T-cell (primary cell): ENCODE results near the gene DLG5. TPM values are rescaled to one million over a fixed set of nuclear protein-coding genes. Genes with fewer than 3 reads are reported as not detected.

ENCODE experiments used
- ATAC-seq, 4 experiments: fragments of 200-7000 bp in 3 of 4; fragments of 150-1000 bp in 1 of 4; cut with Tn5 transposase; replicated peaks in 1 of 4; 1 replicate in 3 of 4; 2 replicates in 1 of 4; pipeline ENCODE4 v1.10.0; 2021; ENCODE audit warnings: moderate library complexity in 3 of 4, mild to moderate bottlenecking in 2 of 4, moderate number of reproducible peaks in 1 of 4
- CTCF ChIA-PET, 2 donors: fragments of 300-600 bp; sonication (Branson Sonifier 250); formaldehyde crosslinking; loops; one replicate each; lab custom pipeline; 2022; ENCODE audit warnings: antibody characterized with exemption in 2 of 2; lab: Charles Lee
- POLR2A ChIA-PET, 2 donors: fragments of 300-600 bp; sonication (Branson Sonifier 250); formaldehyde crosslinking; loops; one replicate each; lab custom pipeline; 2022; ENCODE audit warnings: antibody characterized with exemption in 2 of 2; lab: Charles Lee
- DNase-seq, 35 experiments: peaks; one replicate each; pipeline versions ENCODE4 v3.0.0 to v3.0.0-alpha.2; 2013 to 2023
- H3K27ac ChIP-seq: one replicate; pipeline ENCODE4 v1.5.1; 2013; ENCODE audit warnings: low read length
- H3K27me3 ChIP-seq, 2 experiments: replicated peaks in 1 of 2; 1 replicate in 1 of 2; 2 replicates in 1 of 2; pipeline versions ENCODE4 v1.6.1 to v1.7.0; 2013; ENCODE audit warnings: low read length in 1 of 2, mixed read lengths in 1 of 2; ENCODE audit not compliant: control insufficient read depth in 2 of 2, insufficient read depth in 2 of 2; ENCODE audit errors: extremely low read depth in 1 of 2
- H3K36me3 ChIP-seq, 2 donors: 1 replicate in 1 of 2; 2 replicates in 1 of 2; pipeline versions ENCODE4 v1.6.1 to v1.7.0; 2013; ENCODE audit warnings: low read length in 1 of 2; ENCODE audit not compliant: control insufficient read depth in 2 of 2, insufficient read depth in 1 of 2; ENCODE audit errors: extremely low read depth in 1 of 2
- H3K4me1 ChIP-seq, 2 experiments: 1 replicate in 1 of 2; 2 replicates in 1 of 2; pipeline versions ENCODE4 v1.6.1 to v1.7.0; 2013; ENCODE audit warnings: low read length in 2 of 2, mixed read lengths in 1 of 2; ENCODE audit not compliant: insufficient read depth in 2 of 2, control insufficient read depth in 1 of 2; ENCODE audit errors: extremely low read depth in 1 of 2
- H3K4me3 ChIP-seq, 2 donors: 1 replicate in 1 of 2; 2 replicates in 1 of 2; pipeline versions ENCODE4 v1.5.1 to v1.7.0; 2013; ENCODE audit warnings: mild to moderate bottlenecking in 2 of 2, low read length in 1 of 2, moderate library complexity in 1 of 2; ENCODE audit not compliant: control insufficient read depth in 1 of 2; ENCODE audit errors: extremely low read depth in 1 of 2
- H3K9me3 ChIP-seq: 2 replicates; pipeline ENCODE4 v1.7.0; 2013
- H3K27ac Mint-ChIP-seq, 2 donors: one replicate each; pipeline ENCODE4 v1.8.0; 2020 to 2021; ENCODE audit warnings: mild to moderate bottlenecking in 2 of 2, mixed read lengths in 2 of 2
- H3K27me3 Mint-ChIP-seq, 2 donors: one replicate each; pipeline ENCODE4 v1.8.0; 2021 to 2022; ENCODE audit warnings: mixed read lengths in 2 of 2
- H3K36me3 Mint-ChIP-seq: one replicate; pipeline ENCODE4 v1.8.0; 2021; ENCODE audit warnings: mixed read lengths
- H3K4me1 Mint-ChIP-seq, 3 donors: one replicate each; pipeline ENCODE4 v1.8.0; 2020 to 2022; ENCODE audit warnings: mixed read lengths in 3 of 3, mild to moderate bottlenecking in 1 of 3
- H3K4me3 Mint-ChIP-seq, 3 donors: one replicate each; pipeline ENCODE4 v1.8.0; 2020 to 2022; ENCODE audit warnings: mild to moderate bottlenecking in 3 of 3, mixed read lengths in 3 of 3, moderate library complexity in 3 of 3
- H3K9me3 Mint-ChIP-seq, 3 donors: one replicate each; pipeline ENCODE4 v1.8.0; 2020 to 2022; ENCODE audit warnings: mixed read lengths in 3 of 3
- WGBS: methylation state at CpG from one replicate; pipeline ENCODE4 v1.1.5; 2013; ENCODE audit warnings: missing lambda C conversion rate; ENCODE audit not compliant: insufficient coverage; 5-methylcytosine and 5-hydroxymethylcytosine counted together
- total RNA-seq, 35 experiments: library from RNA in 6 of 35; stranded (reverse) in 6 of 35; fragments of 120-200 nt in 1 of 35; gene quantifications; one replicate each; pipeline versions ENCODE4 v1.2.1 to v1.2.4 and lab custom pipeline; 2013 to 2026

The DLG5 gene
- total RNA-seq, 5 donors from 2014 or later (not counting 1 experiment from before 2014, with no cell fraction given), result 1.3 to 12.8 (median 3.5) TPM

DNA sequence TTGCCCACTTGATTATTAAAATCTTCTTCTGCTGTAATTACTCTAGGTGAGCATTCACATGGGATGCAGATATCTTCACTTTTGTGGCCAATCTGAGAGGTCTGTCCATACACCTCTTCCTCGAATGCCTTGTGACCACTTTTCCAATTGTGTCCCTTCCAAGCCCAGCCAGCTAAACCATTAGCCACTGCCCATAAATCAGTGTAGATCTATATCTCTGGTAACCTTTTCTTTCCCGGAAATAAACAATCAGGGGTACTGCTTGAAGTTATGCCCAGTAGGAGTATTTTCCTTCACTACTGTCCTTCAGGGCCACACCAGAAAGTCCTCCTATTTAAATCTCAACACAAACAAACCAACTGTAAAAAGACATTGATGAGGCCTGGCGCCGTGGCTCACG, 184.4 kb downstream of the DLG5 start:
- Mint-ChIP-seq H3K4me3 (no peak overlapping the region), H3K4me1 (peaks cover 0 to 9% (median 2%) of the 10 kb centered on the region in 3 donors), H3K9me3 (peaks cover 17 to 23% (median 23%) of the 10 kb centered on the region in 3 donors), H3K27me3 (peaks cover 4 to 5% of the 10 kb centered on the region in 2 donors), H3K27ac (no peak overlapping the region), H3K36me3 (no peaks in the 10 kb centered on the region)
- ChIA-PET POLR2A (interaction anchor here in 1 of 2 donors (0.6 kb wide), 1 partner anchor 131 kb away, joined by 5 read pairs; no protein-coding TSS in a partner anchor), CTCF (no interaction called here)
- Histone ChIP-seq H3K36me3 (no peaks in the 10 kb centered on the region), H3K4me1 (no peaks in the 10 kb centered on the region), H3K9me3 (no peaks in the 10 kb centered on the region), H3K4me3 (no peak overlapping the region), H3K27me3 (peaks cover 0 to 6% of the 10 kb centered on the region in 2 experiments), H3K27ac (no peak overlapping the region)
- DNase-seq, result no peak
- no CpG with 5 or more reads among the region's 5 CpGs for WGBS
- no peak for ATAC-seq

DNA sequence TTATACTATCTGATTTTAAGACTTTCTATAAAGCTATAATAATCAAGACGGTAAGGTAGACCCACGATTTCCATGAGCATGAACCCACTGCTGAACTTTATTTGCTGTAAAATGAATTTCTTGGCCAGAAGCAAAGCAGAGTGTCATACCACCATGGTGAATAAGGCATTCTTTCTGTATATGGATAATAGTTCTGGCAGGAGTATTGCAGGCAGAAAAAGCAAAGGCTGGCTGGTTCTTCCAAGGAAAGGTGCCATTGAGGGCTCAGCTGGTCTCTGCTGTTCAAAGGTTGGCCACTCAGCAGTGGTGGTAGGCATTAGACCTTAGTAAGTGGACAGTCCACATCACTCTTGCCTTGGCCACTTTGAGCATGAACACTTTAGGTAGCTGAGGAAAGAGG, 184.8 kb downstream of the DLG5 start:
- POLR2A ChIA-PET, result interaction anchor here in 1 of 2 donors (0.6 kb wide), 2 partner anchors 132 to 204 kb away, joined by 5 read pairs; no protein-coding TSS in a partner anchor
- peaks cover 4 to 5% of the 10 kb centered on the region in 2 donors for H3K27me3 Mint-ChIP-seq
- no peak for ATAC-seq
- H3K27ac ChIP-seq, result no peak overlapping the region
- H3K4me3 ChIP-seq, result no peak overlapping the region
- H3K9me3 ChIP-seq, result no peaks in the 10 kb centered on the region
- H3K36me3 ChIP-seq, result no peaks in the 10 kb centered on the region
- H3K27ac Mint-ChIP-seq, result no peak overlapping the region
- 95% methylated on average over 2 of the region's 2 CpGs for WGBS
- no peaks in the 10 kb centered on the region for H3K36me3 Mint-ChIP-seq
- H3K27me3 ChIP-seq, result peaks cover 0 to 6% of the 10 kb centered on the region in 2 experiments
- H3K4me3 Mint-ChIP-seq, result no peak overlapping the region
- CTCF ChIA-PET, result interaction anchor here (0.6 kb wide), 3 partner anchors 241 to 632 kb away, joined by 3 to 4 read pairs (median 3); no protein-coding TSS in a partner anchor
- H3K4me1 ChIP-seq, result no peaks in the 10 kb centered on the region
- H3K9me3 Mint-ChIP-seq, result peaks cover 20 to 27% (median 23%) of the 10 kb centered on the region in 3 donors
- no peak for DNase-seq
- H3K4me1 Mint-ChIP-seq, result peaks cover 0 to 9% (median 2%) of the 10 kb centered on the region in 3 donors

Other genes starting within 250 kb of the DLG5 start
- 10 to 100 TPM; 14.5 to 16.9 (median 16.5) TPM for gene POLR3A, start 102.8 kb upstream of the DLG5 start, total RNA-seq
- 1,000 to 10,000 TPM; 1,070 to 1,783 (median 1,384) TPM for gene RPS24, start 107.1 kb upstream of the DLG5 start, total RNA-seq